Subcutaneous adipose tissue (tissue), 4 donors: ENCODE measurements around the gene FOXP1. TPM values are rescaled to one million over a fixed set of nuclear protein-coding genes. Genes with fewer than 3 reads are reported as not detected.

Experiments used
- CTCF ChIP-seq: fragments of 450-650 bp; IDR thresholded peaks from one replicate; pipeline ENCODE4 v1.5.1; 2016; ENCODE audit warnings: low read depth, mild to moderate bottlenecking, control low read depth, antibody characterized with exemption, moderate library complexity
- total RNA-seq, 4 donors: library from RNA; depleted of rRNA; stranded (reverse); fragments of >200 nt; gene quantifications; one replicate each; pipeline ENCODE4 v1.1.0, GENCODE V29; 2016

The FOXP1 gene
- total RNA-seq, 4 donors from 2014 or later = 70.5 to 96.7 (median 88.0) TPM

- TF ChIP-seq CTCF = no peak
These were observed 551.5 kb downstream of the FOXP1 start for GRCh38 chr3:71031914-71032521.

GRCh38 chr3:71031181-71031580 lies 552.3 kb downstream of the FOXP1 start:
- TF ChIP-seq CTCF = no peak

- no peak for TF ChIP-seq CTCF
These were observed 552.8 kb downstream of the FOXP1 start for GRCh38 chr3:71030748-71031147.

- TF ChIP-seq CTCF = no peak
These were observed 553.8 kb downstream of the FOXP1 start for GRCh38 chr3:71029770-71030169.

GRCh38 chr3:71028802-71029201 lies 554.7 kb downstream of the FOXP1 start:
- TF ChIP-seq CTCF = no peak

- TF ChIP-seq CTCF = no peak
These were observed 555.3 kb downstream of the FOXP1 start for GRCh38 chr3:71028184-71028583.

GRCh38 chr3:71026634-71027578 lies 556.6 kb downstream of the FOXP1 start:
- TF ChIP-seq CTCF = no peak
